ENCODE measurements around the gene GCNA.
"Not testable (repeated sequence)": the region's sequence is repeated elsewhere in the genome, so short reads cannot be mapped to it uniquely, and the experiment has no call there.

The GCNA gene

DNA sequence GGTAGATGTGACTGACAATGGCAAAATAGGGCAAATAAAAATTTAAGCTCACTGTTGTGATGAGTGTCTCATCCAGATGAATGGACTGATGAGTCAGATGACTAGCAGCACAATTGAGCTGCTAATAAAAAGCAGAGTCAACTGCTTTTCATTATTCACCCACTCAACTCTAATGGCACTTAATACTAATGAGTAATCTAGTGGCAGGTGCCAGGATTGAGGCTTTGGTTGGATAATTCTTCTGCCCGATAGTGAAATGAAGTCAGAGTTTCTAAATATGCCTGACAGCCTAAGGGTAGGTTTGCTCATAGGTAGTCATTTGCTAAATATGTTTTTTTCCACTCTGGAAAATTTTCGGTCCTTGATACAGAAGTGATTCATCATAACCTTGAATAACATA lies 34.9 kb upstream of the GCNA start:
- H3K27ac ChIP-seq: no peak overlapping the region
- no peak for TF ChIP-seq ZFX (IDR thresholded peaks at IDR 0.05)
- TF ChIP-seq, protein P1, sequence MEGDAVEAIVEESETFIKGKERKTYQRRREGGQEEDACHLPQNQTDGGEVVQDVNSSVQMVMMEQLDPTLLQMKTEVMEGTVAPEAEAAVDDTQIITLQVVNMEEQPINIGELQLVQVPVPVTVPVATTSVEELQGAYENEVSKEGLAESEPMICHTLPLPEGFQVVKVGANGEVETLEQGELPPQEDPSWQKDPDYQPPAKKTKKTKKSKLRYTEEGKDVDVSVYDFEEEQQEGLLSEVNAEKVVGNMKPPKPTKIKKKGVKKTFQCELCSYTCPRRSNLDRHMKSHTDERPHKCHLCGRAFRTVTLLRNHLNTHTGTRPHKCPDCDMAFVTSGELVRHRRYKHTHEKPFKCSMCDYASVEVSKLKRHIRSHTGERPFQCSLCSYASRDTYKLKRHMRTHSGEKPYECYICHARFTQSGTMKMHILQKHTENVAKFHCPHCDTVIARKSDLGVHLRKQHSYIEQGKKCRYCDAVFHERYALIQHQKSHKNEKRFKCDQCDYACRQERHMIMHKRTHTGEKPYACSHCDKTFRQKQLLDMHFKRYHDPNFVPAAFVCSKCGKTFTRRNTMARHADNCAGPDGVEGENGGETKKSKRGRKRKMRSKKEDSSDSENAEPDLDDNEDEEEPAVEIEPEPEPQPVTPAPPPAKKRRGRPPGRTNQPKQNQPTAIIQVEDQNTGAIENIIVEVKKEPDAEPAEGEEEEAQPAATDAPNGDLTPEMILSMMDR (conservative IDR thresholded peaks at IDR 0.05): no peak

DNA sequence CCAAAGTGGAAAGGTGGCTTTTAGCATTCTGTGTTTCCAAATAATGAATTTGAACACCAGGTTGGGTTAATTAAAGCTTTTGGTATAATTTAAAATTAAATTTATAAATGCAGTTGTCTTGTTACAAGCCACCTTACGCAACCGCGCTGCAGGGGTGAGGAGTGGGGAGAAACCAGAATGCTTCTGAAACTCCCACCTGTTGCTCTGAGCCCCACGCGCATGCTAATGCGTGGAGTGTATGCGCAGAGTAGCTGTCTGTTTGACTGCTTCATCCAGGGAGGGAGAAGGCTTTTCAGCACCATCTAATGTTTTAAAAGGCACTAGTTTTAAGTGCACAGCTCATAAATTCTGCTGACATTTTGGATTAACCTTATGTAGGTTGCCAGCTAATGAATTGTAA lies 32.9 kb upstream of the GCNA start:
- TF ChIP-seq, protein P1 (conservative IDR thresholded peaks at IDR 0.05): no peak
- TF ChIP-seq ZFX (IDR thresholded peaks at IDR 0.05): no peak
- no peak overlapping the region for H3K27ac ChIP-seq

DNA sequence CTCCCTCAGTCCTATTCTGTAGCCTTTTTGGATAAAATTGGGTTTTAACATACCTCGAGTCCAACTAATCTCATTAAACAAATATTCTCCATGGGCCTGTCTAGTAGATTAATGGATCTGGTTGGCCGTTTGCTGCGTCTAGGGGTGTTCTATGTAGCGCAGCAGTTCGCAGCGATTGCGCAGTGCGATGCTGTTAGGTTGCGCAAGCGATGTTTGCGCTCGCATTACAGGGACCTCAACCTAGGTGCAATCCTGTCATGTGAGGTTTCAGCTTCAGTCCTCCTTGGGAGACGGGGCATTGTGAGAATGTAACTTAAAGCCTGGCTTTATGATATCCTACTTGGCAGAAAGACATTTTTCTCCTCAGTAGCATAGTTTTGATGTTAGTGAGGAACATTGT lies 31.4 kb upstream of the GCNA start:
- H3K27ac ChIP-seq: no peak overlapping the region
- TF ChIP-seq ZFX (IDR thresholded peaks at IDR 0.05): no peak

DNA sequence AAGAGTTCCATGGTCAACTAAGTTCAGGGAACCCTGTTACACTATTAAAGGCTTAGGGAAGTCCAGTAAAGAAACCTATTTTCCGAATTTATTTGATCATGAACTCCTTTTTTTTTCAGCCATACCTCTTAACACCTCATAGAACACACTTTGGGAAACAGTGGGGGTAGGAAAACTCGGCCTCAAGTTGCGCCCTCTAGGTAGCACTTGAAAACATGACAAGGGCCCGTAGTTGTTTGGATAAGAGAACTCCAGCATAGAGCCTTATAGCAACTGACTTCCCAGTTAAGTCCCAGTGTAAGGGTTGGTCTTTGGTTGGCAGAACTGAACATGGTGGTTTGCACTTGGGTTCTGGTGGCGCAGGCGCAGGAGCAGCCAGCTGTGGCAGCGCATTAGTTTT lies 30.9 kb upstream of the GCNA start:
- TF ChIP-seq, protein P1 (conservative IDR thresholded peaks at IDR 0.05): no peak
- no peak for TF ChIP-seq ZFX (IDR thresholded peaks at IDR 0.05)
- no peak overlapping the region for H3K27ac ChIP-seq

DNA sequence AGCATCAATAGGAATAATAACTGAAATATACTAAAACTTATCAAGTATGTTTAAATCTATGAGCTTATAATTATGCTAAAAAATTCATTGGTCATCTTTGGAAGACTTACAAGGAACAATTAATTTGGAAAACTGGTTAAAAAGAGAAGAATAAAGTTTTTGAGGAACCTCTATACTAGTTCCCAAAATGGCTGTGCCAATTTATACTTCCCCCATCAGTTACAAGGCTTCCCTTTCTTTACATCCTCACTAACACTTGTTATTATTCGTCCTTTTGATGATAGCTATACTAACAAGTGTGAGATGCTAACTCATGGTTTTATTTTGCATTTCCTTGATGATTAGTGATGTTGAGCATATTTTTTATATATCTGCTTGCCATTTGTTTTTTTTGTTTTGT lies 28.3 kb upstream of the GCNA start:
- TF ChIP-seq ZFX (IDR thresholded peaks at IDR 0.05): no peak
- TF ChIP-seq, protein P1 (conservative IDR thresholded peaks at IDR 0.05): no peak
- H3K27ac ChIP-seq: no peak overlapping the region

DNA sequence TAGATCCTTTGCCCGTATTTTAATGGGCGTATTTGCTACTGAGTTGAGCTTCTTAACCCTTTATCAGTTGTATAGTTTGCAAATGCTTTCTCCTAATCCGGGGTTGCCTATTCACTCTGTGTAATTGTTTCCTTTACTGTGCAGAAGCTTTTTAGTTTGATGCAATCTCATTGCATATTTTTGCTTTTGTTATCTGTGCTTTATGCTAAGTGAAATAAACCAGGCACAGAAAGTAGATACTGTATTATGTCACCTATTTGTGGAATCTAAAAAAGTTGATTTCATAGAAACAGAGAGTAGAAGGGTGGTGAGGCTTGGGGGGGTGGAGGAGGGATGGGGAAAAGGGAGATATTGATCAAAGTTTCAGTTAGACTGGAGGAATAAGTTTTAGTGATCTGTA lies 27.7 kb upstream of the GCNA start:
- TF ChIP-seq ZFX (IDR thresholded peaks at IDR 0.05): no peak
- TF ChIP-seq, protein P1 (conservative IDR thresholded peaks at IDR 0.05): no peak

DNA sequence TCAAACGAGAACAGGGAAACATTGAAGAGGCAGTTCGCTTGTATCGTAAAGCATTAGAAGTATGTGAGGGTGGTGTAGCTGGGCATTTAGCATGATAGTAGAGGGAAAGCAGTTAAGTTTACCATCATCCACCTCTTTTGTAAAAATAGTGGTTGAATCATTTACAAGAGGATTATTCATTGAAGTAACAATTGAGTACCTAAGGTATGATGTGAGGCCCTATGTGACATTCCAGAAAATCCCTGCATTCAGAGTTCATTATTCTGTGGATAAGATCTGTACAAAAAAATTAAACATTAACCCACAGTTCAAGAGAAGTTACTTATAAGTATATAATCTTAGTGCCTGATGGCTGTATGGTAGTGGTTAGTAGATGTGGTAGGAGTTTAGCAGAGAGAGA lies 22.2 kb upstream of the GCNA start:
- no peak for TF ChIP-seq ZFX (IDR thresholded peaks at IDR 0.05)
- H3K27ac ChIP-seq: no peak overlapping the region

More for the DNA sequence above, 27.7 kb upstream of the GCNA start:
- H3K27ac ChIP-seq: no peak overlapping the region

DNA sequence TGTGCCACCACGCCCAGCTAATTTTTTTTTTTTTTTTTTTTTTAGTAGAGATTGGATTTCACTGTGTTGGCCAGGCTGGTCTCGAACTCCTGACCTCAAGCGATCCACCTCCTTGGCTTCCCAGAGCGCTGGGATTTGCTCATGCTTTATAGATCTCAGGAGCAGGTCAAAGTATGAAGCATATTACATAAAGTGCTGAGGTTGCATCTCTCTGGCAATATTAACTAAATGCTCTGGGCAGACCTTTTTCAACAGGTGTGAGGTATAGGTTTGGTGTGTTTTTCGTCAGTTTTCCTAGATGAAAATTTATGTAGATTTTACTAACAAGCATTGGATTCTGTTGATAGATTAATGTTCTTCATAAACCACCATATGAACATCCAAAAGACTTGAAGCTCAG lies 19.3 kb upstream of the GCNA start:
- TF ChIP-seq, protein P1 (conservative IDR thresholded peaks at IDR 0.05): no peak
- no peak for TF ChIP-seq ZFX (IDR thresholded peaks at IDR 0.05)
- no peak overlapping the region for H3K27ac ChIP-seq

DNA sequence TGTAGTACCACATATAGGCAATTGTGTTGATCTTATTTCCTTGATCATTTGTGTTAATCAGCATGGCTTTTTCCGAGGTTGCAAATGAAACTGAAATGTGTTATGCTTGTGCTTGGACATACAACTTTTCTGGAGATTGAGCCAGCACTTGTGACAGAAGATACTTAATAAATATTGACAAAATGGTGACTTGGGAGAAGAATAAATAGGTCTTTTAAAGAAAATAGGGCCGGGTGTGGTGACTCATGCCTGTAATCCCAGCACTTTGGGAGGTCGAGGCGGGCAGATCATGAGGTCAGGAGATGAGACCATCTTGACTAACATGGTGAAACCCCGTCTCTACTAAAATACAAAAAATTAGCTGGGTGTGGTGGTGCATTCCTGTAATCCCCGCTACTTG lies 18.5 kb upstream of the GCNA start:
- H3K27ac ChIP-seq: not testable (repeated sequence)
